DND-41 (cell line): Measurements from ENCODE around the gene DLX1.

Experiments used
- ATAC-seq: fragments of 200-7000 bp; cut with Tn5 transposase; 3 replicates; pipeline ENCODE4 v1.9.1; 2021; ENCODE audit warnings: low read depth; ENCODE audit not compliant: insufficient read depth
- DNase-seq: peaks from one replicate; pipeline ENCODE4 v3.0.0-alpha.2; 2020
- H2AFZ ChIP-seq: 2 replicates; pipeline ENCODE4 v1.6.0; 2012; ENCODE audit warnings: low read depth, low read length
- H3K27ac ChIP-seq: 2 replicates; pipeline ENCODE4 v1.5.1; 2012; ENCODE audit warnings: low read length, inconsistent platforms
- H3K27me3 ChIP-seq: fragments of 200-600 bp; sonication (generic); 2 replicates; pipeline ENCODE4 v1.6.0; 2012; ENCODE audit warnings: low read length, mild to moderate bottlenecking, inconsistent platforms; ENCODE audit not compliant: insufficient read depth, poor library complexity
- H3K36me3 ChIP-seq: 2 replicates; pipeline ENCODE4 v1.5.1; 2012; ENCODE audit warnings: low read length, inconsistent platforms; ENCODE audit not compliant: insufficient read depth
- H3K4me1 ChIP-seq: 2 replicates; pipeline ENCODE4 v1.5.1; 2012; ENCODE audit warnings: mild to moderate bottlenecking, low read length; ENCODE audit not compliant: insufficient read depth
- H3K4me2 ChIP-seq: 2 replicates; pipeline ENCODE4 v1.6.0; 2012; ENCODE audit warnings: mild to moderate bottlenecking, moderate library complexity, low read length, inconsistent platforms; ENCODE audit not compliant: insufficient read depth
- H3K4me3 ChIP-seq, 2 experiments: fragments of 200-600 bp in 1 of 2; shearing (Covaris generic) in 1 of 2; 2 replicates each; pipeline ENCODE4 v1.5.1; 2012 to 2016; ENCODE audit warnings: inconsistent platforms in 2 of 2, low read length in 2 of 2, mild to moderate bottlenecking in 2 of 2, low read depth in 1 of 2, moderate library complexity in 1 of 2
- H3K79me2 ChIP-seq: 2 replicates; pipeline ENCODE4 v1.6.0; 2012; ENCODE audit warnings: low read length, inconsistent platforms; ENCODE audit not compliant: insufficient read depth
- H3K9ac ChIP-seq: 2 replicates; pipeline ENCODE4 v1.6.0; 2012; ENCODE audit warnings: low read depth, mild to moderate bottlenecking, inconsistent platforms, low read length, moderate library complexity
- H3K9me3 ChIP-seq: 2 replicates; pipeline ENCODE4 v1.5.1; 2012; ENCODE audit warnings: low read length, moderate library complexity, mild to moderate bottlenecking, inconsistent platforms; ENCODE audit not compliant: insufficient read depth, severe bottlenecking
- H4K20me1 ChIP-seq: 2 replicates; pipeline ENCODE4 v1.6.0; 2012; ENCODE audit warnings: low read length; ENCODE audit not compliant: insufficient read depth
- EZH2 ChIP-seq: IDR thresholded peaks from 3 replicates; pipeline ENCODE4 v1.6.1; 2012; ENCODE audit warnings: borderline replicate concordance, low read depth, mild to moderate bottlenecking, moderate library complexity, low read length, inconsistent platforms; ENCODE audit not compliant: severe bottlenecking
- TF ChIP-seq, protein P1 (sequence below): IDR thresholded peaks from 2 replicates; pipeline ENCODE4 v1.5.1; 2012; ENCODE audit warnings: borderline replicate concordance, low read length, moderate library complexity, mild to moderate bottlenecking; ENCODE audit not compliant: poor library complexity, severe bottlenecking; ENCODE audit errors: extremely low read depth

Gene DLX1

DNA sequence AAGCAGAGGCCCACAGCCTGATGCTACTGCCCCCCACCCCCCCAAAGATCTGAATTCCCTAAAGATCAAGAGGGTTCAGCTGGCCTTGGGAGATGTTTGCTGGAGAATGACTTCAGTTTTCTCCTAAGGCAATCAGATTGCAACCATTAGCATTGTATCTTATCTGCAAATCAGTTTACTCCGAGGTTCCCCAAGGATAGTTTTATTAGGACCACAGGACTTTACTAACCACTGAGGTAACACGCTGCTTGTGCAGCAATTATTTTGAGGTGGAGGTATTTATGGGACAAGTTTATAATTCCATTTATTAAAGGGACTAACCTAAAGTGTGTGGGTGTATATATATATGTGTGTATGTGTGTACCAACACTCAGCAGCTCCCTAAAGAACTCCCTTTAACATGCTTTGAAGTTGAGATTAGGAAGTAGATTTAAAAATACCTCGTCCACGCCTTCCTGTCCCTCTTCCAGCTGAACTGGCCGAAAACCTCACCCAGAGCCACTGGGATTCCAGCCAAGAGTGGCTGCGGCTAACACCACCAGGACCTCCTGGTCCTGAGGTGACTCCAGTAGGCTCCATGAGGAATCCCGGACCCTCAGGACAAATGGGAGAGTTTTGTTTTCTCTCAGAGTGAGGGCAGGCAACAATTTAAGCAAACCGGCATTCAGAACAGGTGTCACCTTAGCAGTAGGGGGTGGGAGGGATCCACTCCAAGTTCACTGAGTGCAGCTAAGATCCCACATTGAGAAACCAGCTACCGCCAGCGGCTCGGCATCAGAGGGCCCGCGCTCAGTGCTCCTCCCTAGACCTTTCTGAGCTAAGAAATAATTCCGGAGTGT lies 3.0 kb upstream of the DLX1 start:
- Histone ChIP-seq H3K4me1 (peaks cover 20% of the 10 kb centered on the region), H3K4me2 (no peak overlapping the region), H3K4me3 (no peak overlapping the region), H3K9me3 (no peaks in the 10 kb centered on the region), H3K9ac (no peak overlapping the region), H3K79me2 (no peaks in the 10 kb centered on the region), H2AFZ (no peak overlapping the region), H3K27me3 (no peaks in the 10 kb centered on the region), H3K27ac (no peak overlapping the region), H4K20me1 (no peaks in the 10 kb centered on the region), H3K36me3 (no peaks in the 10 kb centered on the region; the same call in 1 of the 2 replicates)
- ATAC-seq (no peak), DNase-seq (no peak)
- TF ChIP-seq EZH2 = no peak
- TF ChIP-seq, protein P1, sequence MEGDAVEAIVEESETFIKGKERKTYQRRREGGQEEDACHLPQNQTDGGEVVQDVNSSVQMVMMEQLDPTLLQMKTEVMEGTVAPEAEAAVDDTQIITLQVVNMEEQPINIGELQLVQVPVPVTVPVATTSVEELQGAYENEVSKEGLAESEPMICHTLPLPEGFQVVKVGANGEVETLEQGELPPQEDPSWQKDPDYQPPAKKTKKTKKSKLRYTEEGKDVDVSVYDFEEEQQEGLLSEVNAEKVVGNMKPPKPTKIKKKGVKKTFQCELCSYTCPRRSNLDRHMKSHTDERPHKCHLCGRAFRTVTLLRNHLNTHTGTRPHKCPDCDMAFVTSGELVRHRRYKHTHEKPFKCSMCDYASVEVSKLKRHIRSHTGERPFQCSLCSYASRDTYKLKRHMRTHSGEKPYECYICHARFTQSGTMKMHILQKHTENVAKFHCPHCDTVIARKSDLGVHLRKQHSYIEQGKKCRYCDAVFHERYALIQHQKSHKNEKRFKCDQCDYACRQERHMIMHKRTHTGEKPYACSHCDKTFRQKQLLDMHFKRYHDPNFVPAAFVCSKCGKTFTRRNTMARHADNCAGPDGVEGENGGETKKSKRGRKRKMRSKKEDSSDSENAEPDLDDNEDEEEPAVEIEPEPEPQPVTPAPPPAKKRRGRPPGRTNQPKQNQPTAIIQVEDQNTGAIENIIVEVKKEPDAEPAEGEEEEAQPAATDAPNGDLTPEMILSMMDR = no peak

- peaks cover 3% of the 10 kb centered on the region; the same call in 1 of the 2 replicates for H3K36me3 ChIP-seq
These were observed 2.2 kb upstream of the DLX1 start for GRCh38 chr2:172082944-172083627.

DNA sequence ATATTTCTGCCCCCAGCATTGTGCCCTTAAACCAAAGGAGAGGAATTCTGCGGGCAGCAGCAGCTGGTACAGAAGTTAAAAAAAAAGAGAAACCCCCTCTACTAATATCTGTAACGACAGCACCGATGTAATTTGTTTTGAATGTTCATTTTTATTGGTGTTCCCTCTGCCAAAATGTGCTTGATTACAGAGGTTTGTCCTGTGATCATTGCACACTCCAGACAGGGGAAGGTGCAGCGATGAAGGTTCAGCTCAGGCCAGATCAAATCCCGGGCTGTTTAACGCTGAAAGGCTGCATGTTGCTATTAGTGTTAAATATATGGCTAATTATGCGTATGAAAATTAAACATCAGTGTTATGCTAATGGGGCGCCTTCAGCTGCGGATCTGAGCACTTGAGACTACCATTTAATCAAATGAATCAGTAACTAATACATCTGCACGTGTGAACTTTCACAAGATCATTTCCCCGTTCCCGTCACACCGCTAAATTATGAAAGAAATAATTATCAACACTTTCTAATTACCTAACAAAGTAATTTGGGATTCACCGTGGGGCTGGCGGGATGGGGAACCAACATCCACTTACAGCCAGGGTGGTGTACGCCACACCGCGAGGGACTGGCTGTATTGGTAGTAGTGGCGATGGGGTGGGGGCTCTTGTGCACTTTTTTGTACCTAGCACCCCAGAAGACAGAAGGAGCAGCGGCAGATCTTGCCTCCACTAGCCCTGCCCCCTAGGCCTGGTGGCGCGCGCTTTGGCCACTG lies 1.5 kb upstream of the DLX1 start:
- Histone ChIP-seq H2AFZ (peak overlapping the region; percentile 98), H3K27ac (no peak overlapping the region)

More at GRCh38 chr2:172082944-172083627, 2.2 kb upstream of the DLX1 start:
- Histone ChIP-seq H3K9ac (no peak overlapping the region), H3K9me3 (no peaks in the 10 kb centered on the region), H3K4me2 (no peak overlapping the region), H3K27me3 (no peaks in the 10 kb centered on the region), H4K20me1 (no peaks in the 10 kb centered on the region), H2AFZ (no peak overlapping the region), H3K4me3 (no peak overlapping the region), H3K79me2 (no peaks in the 10 kb centered on the region), H3K27ac (no peak overlapping the region), H3K4me1 (peaks cover 20% of the 10 kb centered on the region)
- no peak for DNase-seq
- ATAC-seq = no peak
- TF ChIP-seq EZH2 = no peak
- TF ChIP-seq, protein P1 = no peak

More for the DNA sequence above, 1.5 kb upstream of the DLX1 start:
- peaks cover 20% of the 10 kb centered on the region for H3K4me1 ChIP-seq
- ATAC-seq (no peak), DNase-seq (peak; percentile 23)
- H3K4me3 ChIP-seq = peak overlapping the region in 1 of 2 experiments; percentile 96; a peak in 2 of 4 replicates
- H3K36me3 ChIP-seq = peaks cover 8% of the 10 kb centered on the region
- H3K9me3 ChIP-seq = no peaks in the 10 kb centered on the region
- H4K20me1 ChIP-seq = no peaks in the 10 kb centered on the region
- no peaks in the 10 kb centered on the region for H3K79me2 ChIP-seq
- peak overlapping the region; percentile 98 for H3K4me2 ChIP-seq
- H3K27me3 ChIP-seq = no peaks in the 10 kb centered on the region
- TF ChIP-seq, protein P1 = no peak
- TF ChIP-seq EZH2 = no peak
- peak overlapping the region; percentile 92 for H3K9ac ChIP-seq
